G401.6 (cell line): ENCODE results near the gene CCL3.
"Not testable (repeated sequence)": the region's sequence is repeated elsewhere in the genome, so short reads cannot be mapped to it uniquely, and the experiment has no call there.

Experiments used
- FAIRE-seq: peaks from 2 replicates; lab custom pipeline; 2012; peaks lifted over from hg19 to GRCh38; lab: Jason Lieb, UNC

The CCL3 gene

GRCh38 chr17:36089888-36090836, at the start of gene CCL3:
Gene CCL3 (minus strand): TSS chr17:36090143. CDS start chr17:36090058, 85 bp downstream.
- FAIRE-seq: no peak

GRCh38 chr17:36136439-36136838, 46.5 kb upstream of the CCL3 start:
- FAIRE-seq: no peak

GRCh38 chr17:36136036-36136435, 46.1 kb upstream of the CCL3 start:
- no peak for FAIRE-seq

GRCh38 chr17:36135465-36135864, 45.5 kb upstream of the CCL3 start:
- no peak for FAIRE-seq

- no peak for FAIRE-seq
Observed at GRCh38 chr17:36133602-36134236, 43.8 kb upstream of the CCL3 start.

GRCh38 chr17:36132421-36132831, 42.5 kb upstream of the CCL3 start:
- FAIRE-seq: no peak

- FAIRE-seq: no peak
Observed at GRCh38 chr17:36131931-36132330, 42.0 kb upstream of the CCL3 start.

GRCh38 chr17:36131421-36131820, 41.5 kb upstream of the CCL3 start:
- FAIRE-seq: no peak

- FAIRE-seq: no peak
Observed at GRCh38 chr17:36130346-36130745, 40.4 kb upstream of the CCL3 start.

GRCh38 chr17:36129616-36130015, 39.7 kb upstream of the CCL3 start:
- no peak for FAIRE-seq

GRCh38 chr17:36128411-36128978, 38.6 kb upstream of the CCL3 start:
- FAIRE-seq: no peak

- no peak for FAIRE-seq
Observed at GRCh38 chr17:36127911-36128310, 38.0 kb upstream of the CCL3 start.

GRCh38 chr17:36127199-36127893, 37.4 kb upstream of the CCL3 start:
- FAIRE-seq: no peak

- no peak for FAIRE-seq
Observed at GRCh38 chr17:36124879-36125824, 35.2 kb upstream of the CCL3 start.

GRCh38 chr17:36123431-36123830, 33.5 kb upstream of the CCL3 start:
- FAIRE-seq: no peak

GRCh38 chr17:36121099-36121498, 31.2 kb upstream of the CCL3 start:
- not testable (repeated sequence) for FAIRE-seq

GRCh38 chr17:36120221-36120620, 30.3 kb upstream of the CCL3 start:
- no peak for FAIRE-seq

GRCh38 chr17:36118477-36119353, 28.8 kb upstream of the CCL3 start:
- no peak for FAIRE-seq

GRCh38 chr17:36117505-36118382, 27.8 kb upstream of the CCL3 start:
- FAIRE-seq: no peak
